Caco-2 (cell line): ENCODE results near the gene ALX3. TPM values are rescaled to one million over a fixed set of nuclear protein-coding genes. Genes with fewer than 3 reads are reported as not detected.

Experiments used
- BruUV-seq: library from RNA; stranded (reverse); fragments of 400-500 nt; replicated peaks from 2 replicates; lab custom pipeline; 2021; lab: Mats Ljungman, UMichigan
- CTCF ChIA-PET: fragments of 300-600 bp; sonication (Branson Sonifier 250); formaldehyde crosslinking; loops from one replicate; lab custom pipeline; 2022; ENCODE audit warnings: antibody characterized with exemption; lab: Charles Lee
- POLR2A ChIA-PET: fragments of 300-600 bp; sonication (Branson Sonifier 250); formaldehyde crosslinking; loops from one replicate; lab custom pipeline; 2022; ENCODE audit warnings: antibody characterized with exemption; lab: Charles Lee
- DNase-seq, 2 experiments: peaks; one replicate each; pipeline versions ENCODE4 v3.0.0 to v3.0.0-alpha.2; 2020 to 2022
- H3K27me3 ChIP-seq: replicated peaks from 2 replicates; pipeline ENCODE4 v1.6.0; 2011; ENCODE audit warnings: low read length; ENCODE audit not compliant: control insufficient read depth, insufficient read depth
- H3K36me3 ChIP-seq: 2 replicates; pipeline ENCODE4 v1.5.1; 2011; ENCODE audit warnings: low read length; ENCODE audit not compliant: control insufficient read depth, insufficient read depth
- H3K4me1 ChIP-seq: fragments of 250-450 bp; sonication (Bioruptor Pico); 2 replicates; pipeline ENCODE4 v1.5.1; 2020; ENCODE audit warnings: mild to moderate bottlenecking
- H3K4me3 ChIP-seq: 2 replicates; pipeline ENCODE4 v1.5.1; 2011; ENCODE audit warnings: low read depth, mild to moderate bottlenecking, control low read depth, low read length
- H3K9me3 ChIP-seq: fragments of 250-450 bp; sonication (Bioruptor Pico); 2 replicates; pipeline ENCODE4 v1.5.1; 2020; ENCODE audit warnings: mild to moderate bottlenecking, moderate library complexity
- H3K27ac Mint-ChIP-seq: one replicate; pipeline ENCODE4 v1.8.0; 2022; ENCODE audit warnings: mixed read lengths; ENCODE audit not compliant: unreplicated experiment
- H3K27me3 Mint-ChIP-seq: one replicate; pipeline ENCODE4 v1.8.0; 2022; ENCODE audit warnings: mixed read lengths; ENCODE audit not compliant: insufficient read depth, unreplicated experiment
- H3K36me3 Mint-ChIP-seq: one replicate; pipeline ENCODE4 v1.8.0; 2022; ENCODE audit warnings: mild to moderate bottlenecking, mixed read lengths; ENCODE audit not compliant: insufficient read depth, unreplicated experiment
- H3K4me1 Mint-ChIP-seq: one replicate; pipeline ENCODE4 v1.8.0; 2022; ENCODE audit warnings: low read depth, mixed read lengths; ENCODE audit not compliant: unreplicated experiment
- H3K4me3 Mint-ChIP-seq: one replicate; pipeline ENCODE4 v1.8.0; 2022; ENCODE audit warnings: mild to moderate bottlenecking, moderate library complexity, mixed read lengths; ENCODE audit not compliant: unreplicated experiment
- H3K9me3 Mint-ChIP-seq: one replicate; pipeline ENCODE4 v1.8.0; 2022; ENCODE audit warnings: mixed read lengths; ENCODE audit not compliant: unreplicated experiment
- CTCF ChIP-seq, 2 experiments: fragments of 200-600 bp in 1 of 2; IDR thresholded peaks; 1 replicate in 1 of 2; 2 replicates in 1 of 2; pipeline versions ENCODE4 v1.5.1 to v1.8.0; 2011 to 2022; ENCODE audit warnings: antibody characterized with exemption in 1 of 2, control low read depth in 1 of 2, inconsistent platforms in 1 of 2, low read depth in 1 of 2, low read length in 1 of 2, mild to moderate bottlenecking in 1 of 2, moderate library complexity in 1 of 2; ENCODE audit not compliant: insufficient read depth in 1 of 2, severe bottlenecking in 1 of 2, unreplicated experiment in 1 of 2
- intact Hi-C: fragments of 100-400 bp; cut with micrococcal nuclease; formaldehyde crosslinking; loops from one replicate; pipeline ENCODE4 v1.10.0; 2022; ENCODE audit not compliant: unreplicated experiment
- total RNA-seq: library from RNA; stranded (reverse); gene quantifications from 2 replicates; pipeline ENCODE4 v1.2.3, GENCODE V29; 2022

ALX3 gene
- total RNA-seq, 1 experiment from 2014 or later: not detected

DNA sequence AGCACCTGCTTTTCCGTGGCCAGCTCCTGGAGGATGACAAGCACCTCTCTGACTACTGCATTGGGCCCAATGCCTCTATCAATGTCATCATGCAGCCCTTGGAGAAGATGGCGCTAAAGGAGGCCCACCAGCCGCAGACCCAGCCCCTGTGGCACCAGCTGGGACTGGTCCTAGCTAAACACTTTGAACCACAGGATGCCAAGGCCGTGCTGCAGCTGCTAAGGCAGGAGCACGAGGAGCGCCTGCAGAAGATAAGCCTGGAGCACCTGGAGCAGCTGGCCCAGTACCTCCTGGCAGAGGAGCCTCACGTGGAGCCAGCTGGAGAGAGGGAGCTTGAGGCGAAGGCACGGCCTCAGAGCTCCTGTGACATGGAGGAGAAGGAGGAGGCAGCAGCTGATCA is 42.2 kb upstream of the ALX3 start:
- peaks cover 5% of the 10 kb centered on the region for H3K27me3 Mint-ChIP-seq
- Histone ChIP-seq H3K4me1 (no peaks in the 10 kb centered on the region), H3K9me3 (no peaks in the 10 kb centered on the region), H3K36me3 (no peaks in the 10 kb centered on the region), H3K27me3 (no peaks in the 10 kb centered on the region), H3K4me3 (no peak overlapping the region)
- peaks cover 4% of the 10 kb centered on the region for H3K36me3 Mint-ChIP-seq
- intact Hi-C loops: no loop called here
- no peak overlapping the region for H3K4me3 Mint-ChIP-seq
- no peak for TF ChIP-seq CTCF (IDR thresholded peaks at IDR 0.05; ENCODE audit: insufficient read depth in 1 of 2, low read depth in 1 of 2, low read length in 1 of 2, severe bottlenecking in 1 of 2, unreplicated experiment in 1 of 2)
- H3K9me3 Mint-ChIP-seq: no peaks in the 10 kb centered on the region
- H3K27ac Mint-ChIP-seq: no peak overlapping the region
- ChIA-PET CTCF (interaction anchor here (0.5 kb wide), 1 partner anchor 19 kb away, joined by 3 read pairs; no protein-coding TSS in a partner anchor), POLR2A (no interaction called here)
- BruUV-seq: no TSS peak
- DNase-seq: no peak
- H3K4me1 Mint-ChIP-seq: peaks cover 4% of the 10 kb centered on the region

DNA sequence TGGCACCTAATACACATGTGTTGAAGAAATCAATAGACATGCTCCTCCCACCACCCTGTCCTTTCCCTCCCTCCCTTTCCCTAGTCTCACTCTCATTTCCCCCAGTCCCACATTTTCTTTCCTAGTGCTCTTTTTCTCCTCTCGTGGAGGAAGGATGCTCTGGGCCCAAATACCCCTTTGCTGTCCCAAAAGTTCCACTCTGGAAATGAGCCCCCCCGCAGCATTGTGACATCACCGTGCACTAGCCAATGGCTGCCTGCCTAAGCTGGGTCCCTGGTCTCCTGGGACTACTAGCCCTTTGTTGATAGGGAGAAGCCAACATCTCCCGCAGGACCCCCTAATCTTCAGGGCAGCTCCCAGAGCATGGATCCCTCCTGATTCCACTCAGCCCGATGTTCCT is 41.7 kb upstream of the ALX3 start, which contains the start of gene UBL4B:
Gene UBL4B, plus strand, starts transcription at position 301 of the 400 bp plus-strand sequence. Its CDS starts 92 bp downstream, at position 393.
- Mint-ChIP-seq H3K9me3 (no peaks in the 10 kb centered on the region), H3K4me1 (peaks cover 4% of the 10 kb centered on the region), H3K4me3 (no peak within 1 kb of the TSS), H3K36me3 (peaks cover 4% of the 10 kb centered on the region), H3K27ac (no peak within 1 kb of the TSS), H3K27me3 (peaks cover 7% of the 10 kb centered on the region)
- Histone ChIP-seq H3K4me1 (no peaks in the 10 kb centered on the region), H3K9me3 (no peaks in the 10 kb centered on the region), H3K4me3 (no peak within 1 kb of the TSS), H3K36me3 (no peaks in the 10 kb centered on the region), H3K27me3 (no peaks in the 10 kb centered on the region)
- intact Hi-C loops: no loop called here
- BruUV-seq: no TSS peak
- DNase-seq: no peak
- TF ChIP-seq CTCF (IDR thresholded peaks at IDR 0.05; ENCODE audit: insufficient read depth in 1 of 2, low read depth in 1 of 2, low read length in 1 of 2, severe bottlenecking in 1 of 2, unreplicated experiment in 1 of 2): no peak
- ChIA-PET POLR2A (no interaction called here), CTCF (no interaction called here)

DNA sequence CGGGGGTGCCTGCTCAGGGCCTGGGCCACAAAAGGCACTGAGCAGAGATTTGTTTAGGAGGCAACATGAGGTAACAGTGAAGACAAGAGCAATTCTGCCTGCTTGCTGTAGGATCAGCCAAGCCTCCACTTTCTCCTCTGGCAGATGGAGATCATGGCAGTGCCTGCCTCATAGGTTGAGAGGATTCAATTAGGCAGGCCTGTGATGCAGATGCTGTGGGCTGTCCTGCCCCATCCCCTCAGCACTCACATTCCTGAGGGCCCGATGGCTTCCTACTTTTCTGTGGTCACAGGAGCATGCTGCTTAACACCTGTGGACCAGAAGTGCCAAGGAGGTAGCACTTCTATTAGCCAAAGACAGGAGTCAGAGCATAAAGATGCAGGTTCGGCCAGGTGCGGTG is 40.6 kb upstream of the ALX3 start:
- Mint-ChIP-seq H3K4me3 (no peak overlapping the region), H3K36me3 (no peaks in the 10 kb centered on the region), H3K9me3 (no peaks in the 10 kb centered on the region), H3K27me3 (peaks cover 8% of the 10 kb centered on the region), H3K4me1 (no peaks in the 10 kb centered on the region), H3K27ac (no peak overlapping the region)
- Histone ChIP-seq H3K36me3 (no peaks in the 10 kb centered on the region), H3K27me3 (no peaks in the 10 kb centered on the region), H3K9me3 (no peaks in the 10 kb centered on the region), H3K4me3 (no peak overlapping the region), H3K4me1 (no peaks in the 10 kb centered on the region)
- intact Hi-C loops: no loop called here
- ChIA-PET CTCF (no interaction called here), POLR2A (no interaction called here)
- no TSS peak for BruUV-seq
- no peak for TF ChIP-seq CTCF (IDR thresholded peaks at IDR 0.05; ENCODE audit: insufficient read depth in 1 of 2, low read depth in 1 of 2, low read length in 1 of 2, severe bottlenecking in 1 of 2, unreplicated experiment in 1 of 2)
- no peak for DNase-seq
